Lower lobe of right lung (tissue), 2 donors: ENCODE measurements around the gene PRKAG3. TPM values are rescaled to one million over a fixed set of nuclear protein-coding genes. Genes with fewer than 3 reads are reported as not detected.

Experiments
- ATAC-seq, 2 donors: fragments of 200-7000 bp; cut with Tn5 transposase; one replicate each; pipeline ENCODE4 v1.9.1; 2020 to 2022; ENCODE audit warnings: mild to moderate bottlenecking in 2 of 2, moderate library complexity in 2 of 2
- DNase-seq: peaks from one replicate; pipeline ENCODE4 v3.0.0-alpha.2; 2020
- H3K27ac ChIP-seq: fragments of 200-600 bp; one replicate; pipeline ENCODE4 v1.8.0; 2022
- H3K27me3 ChIP-seq: fragments of 200-600 bp; one replicate; pipeline ENCODE4 v1.8.0; 2022; ENCODE audit warnings: low read depth
- H3K36me3 ChIP-seq: fragments of 200-600 bp; one replicate; pipeline ENCODE4 v1.8.0; 2022; ENCODE audit warnings: mild to moderate bottlenecking
- H3K4me1 ChIP-seq: fragments of 200-600 bp; one replicate; pipeline ENCODE4 v1.8.0; 2022
- H3K4me3 ChIP-seq: fragments of 200-600 bp; one replicate; pipeline ENCODE4 v1.8.0; 2022; ENCODE audit warnings: mild to moderate bottlenecking
- H3K9me3 ChIP-seq: fragments of 200-600 bp; one replicate; pipeline ENCODE4 v1.8.0; 2022
- intact Hi-C: fragments of 100-400 bp; cut with DNase I; formaldehyde crosslinking; loops from one replicate; pipeline ENCODE4 v1.11.0; 2022
- total RNA-seq: library from RNA; stranded (reverse); fragmentation: NEBNext Ultra II Directional; extraction: Animal tissue kit (Norgen Biotek cat#: 25700); gene quantifications from one replicate; pipeline ENCODE4 v1.2.1, GENCODE V29; 2021
- TF ChIP-seq, protein P1 (sequence below): fragments of 200-600 bp; IDR thresholded peaks from one replicate; pipeline ENCODE4 v1.8.0; 2022; ENCODE audit warnings: antibody characterized with exemption, mild to moderate bottlenecking
- donor health status: DM: no; HTN: yes; CAD: no; lungs with severe emphysema.

PRKAG3 gene
- total RNA-seq, 1 donor from 2014 or later: not detected

DNA sequence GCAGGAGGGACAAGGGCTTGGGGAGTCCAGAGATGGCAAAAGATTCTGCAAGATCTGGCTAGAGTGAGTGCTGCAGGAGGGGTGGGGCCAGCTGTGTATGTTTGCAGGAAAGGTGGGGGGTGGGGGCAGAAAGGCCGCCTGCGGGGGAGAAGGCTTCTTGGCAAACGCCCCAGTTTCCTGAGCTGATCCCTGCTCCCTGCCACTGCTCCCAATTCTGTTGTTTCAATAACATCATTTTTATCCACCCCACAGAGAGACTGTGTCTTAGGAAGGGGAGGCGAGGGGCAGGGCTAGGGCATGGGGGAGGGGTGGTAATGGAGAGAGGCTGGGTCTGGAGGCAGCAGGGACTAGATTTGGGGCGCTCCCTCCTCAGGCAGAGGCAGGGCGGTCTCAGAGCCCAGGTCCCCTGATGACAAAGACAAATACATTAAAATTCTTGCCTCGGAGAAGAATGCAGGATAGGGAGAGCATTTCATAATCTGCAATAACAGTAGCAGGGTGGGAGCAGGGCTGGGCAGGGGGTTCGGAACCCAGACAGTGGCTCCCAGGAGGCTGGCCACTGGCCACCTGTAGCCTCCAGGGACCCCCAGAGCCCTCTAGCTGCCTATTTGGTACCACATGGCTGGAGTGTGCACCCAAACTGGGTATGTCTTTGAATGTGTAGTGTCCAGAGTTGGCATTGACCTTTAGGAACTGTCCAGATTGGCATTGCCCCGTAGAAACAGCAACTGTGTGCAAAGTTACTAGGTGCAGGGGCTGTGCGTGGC lies 26.0 kb upstream of the PRKAG3 start:
- intact Hi-C loops: no loop called here
- DNase-seq: no peak
- ATAC-seq: no peak
- TF ChIP-seq, protein P1, sequence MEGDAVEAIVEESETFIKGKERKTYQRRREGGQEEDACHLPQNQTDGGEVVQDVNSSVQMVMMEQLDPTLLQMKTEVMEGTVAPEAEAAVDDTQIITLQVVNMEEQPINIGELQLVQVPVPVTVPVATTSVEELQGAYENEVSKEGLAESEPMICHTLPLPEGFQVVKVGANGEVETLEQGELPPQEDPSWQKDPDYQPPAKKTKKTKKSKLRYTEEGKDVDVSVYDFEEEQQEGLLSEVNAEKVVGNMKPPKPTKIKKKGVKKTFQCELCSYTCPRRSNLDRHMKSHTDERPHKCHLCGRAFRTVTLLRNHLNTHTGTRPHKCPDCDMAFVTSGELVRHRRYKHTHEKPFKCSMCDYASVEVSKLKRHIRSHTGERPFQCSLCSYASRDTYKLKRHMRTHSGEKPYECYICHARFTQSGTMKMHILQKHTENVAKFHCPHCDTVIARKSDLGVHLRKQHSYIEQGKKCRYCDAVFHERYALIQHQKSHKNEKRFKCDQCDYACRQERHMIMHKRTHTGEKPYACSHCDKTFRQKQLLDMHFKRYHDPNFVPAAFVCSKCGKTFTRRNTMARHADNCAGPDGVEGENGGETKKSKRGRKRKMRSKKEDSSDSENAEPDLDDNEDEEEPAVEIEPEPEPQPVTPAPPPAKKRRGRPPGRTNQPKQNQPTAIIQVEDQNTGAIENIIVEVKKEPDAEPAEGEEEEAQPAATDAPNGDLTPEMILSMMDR: no peak
- Histone ChIP-seq H3K9me3 (no peaks in the 10 kb centered on the region), H3K36me3 (no peaks in the 10 kb centered on the region), H3K27ac (no peak overlapping the region), H3K4me3 (no peak overlapping the region), H3K27me3 (peaks cover 74% of the 10 kb centered on the region), H3K4me1 (peaks cover 16% of the 10 kb centered on the region)

DNA sequence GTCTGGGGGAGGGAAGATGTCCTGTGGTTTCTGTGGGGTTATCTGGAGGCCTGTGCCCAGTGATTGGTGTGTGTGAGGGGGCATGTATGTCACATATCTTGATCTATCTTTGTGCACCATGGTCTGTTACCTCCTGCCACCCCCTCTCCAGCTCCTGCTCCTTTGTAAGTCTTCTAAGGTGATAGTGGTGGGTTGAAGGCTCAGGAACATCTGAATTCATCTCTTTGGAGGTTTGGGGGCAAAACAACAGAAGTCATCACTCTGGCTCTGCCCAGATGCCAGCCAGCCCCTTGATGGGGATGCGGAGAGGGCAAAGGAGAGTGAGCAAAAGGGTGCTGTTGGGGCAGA lies 25.3 kb upstream of the PRKAG3 start:
- ATAC-seq: no peak
- TF ChIP-seq, protein P1: no peak
- H3K27ac ChIP-seq: no peak overlapping the region
- intact Hi-C loops: no loop called here
- no peaks in the 10 kb centered on the region for H3K9me3 ChIP-seq
- H3K27me3 ChIP-seq: peaks cover 73% of the 10 kb centered on the region
- peaks cover 16% of the 10 kb centered on the region for H3K4me1 ChIP-seq
- H3K4me3 ChIP-seq: no peak overlapping the region
- H3K36me3 ChIP-seq: no peaks in the 10 kb centered on the region
- DNase-seq: no peak

DNA sequence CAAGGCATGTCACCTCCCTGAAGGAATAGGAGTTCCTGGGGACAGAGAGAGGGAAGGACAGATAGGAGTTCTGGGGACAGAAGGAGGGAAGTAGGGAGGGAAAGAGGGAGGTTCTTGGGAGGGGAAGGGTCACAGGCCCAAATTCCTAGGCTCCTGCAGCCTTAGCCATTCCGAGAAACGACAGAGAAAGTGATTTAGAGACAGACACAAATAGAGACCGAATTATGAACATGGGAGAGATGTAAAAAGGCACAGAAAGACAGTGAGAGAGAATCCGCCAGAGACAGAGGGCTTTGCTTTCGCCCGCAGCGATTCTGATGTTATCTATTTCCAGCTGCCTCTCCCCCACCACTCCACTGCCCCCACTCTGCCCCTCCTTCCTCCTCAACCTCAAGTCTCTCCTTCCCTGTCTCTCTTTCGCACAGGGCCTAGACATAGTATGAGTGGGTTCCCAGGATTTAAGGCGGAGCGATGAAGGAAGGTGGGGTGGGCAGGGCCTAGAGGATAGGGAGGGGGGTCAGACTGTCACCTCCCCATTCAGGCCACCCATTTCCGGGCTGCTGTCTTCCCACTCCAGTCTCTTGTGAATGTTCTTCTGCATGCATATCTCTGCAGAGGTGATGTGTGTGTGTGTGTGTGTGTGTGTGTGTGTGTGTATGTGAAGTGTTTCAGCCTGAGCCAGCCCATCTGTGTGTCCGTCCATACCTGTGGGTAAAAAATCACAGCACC lies 24.7 kb upstream of the PRKAG3 start:
- DNase-seq: no peak
- TF ChIP-seq, protein P1: no peak
- Histone ChIP-seq H3K4me1 (peaks cover 15% of the 10 kb centered on the region), H3K9me3 (no peaks in the 10 kb centered on the region), H3K4me3 (no peak overlapping the region), H3K27ac (no peak overlapping the region), H3K36me3 (no peaks in the 10 kb centered on the region), H3K27me3 (peaks cover 73% of the 10 kb centered on the region)
- intact Hi-C loops: no loop called here
- no peak for ATAC-seq

DNA sequence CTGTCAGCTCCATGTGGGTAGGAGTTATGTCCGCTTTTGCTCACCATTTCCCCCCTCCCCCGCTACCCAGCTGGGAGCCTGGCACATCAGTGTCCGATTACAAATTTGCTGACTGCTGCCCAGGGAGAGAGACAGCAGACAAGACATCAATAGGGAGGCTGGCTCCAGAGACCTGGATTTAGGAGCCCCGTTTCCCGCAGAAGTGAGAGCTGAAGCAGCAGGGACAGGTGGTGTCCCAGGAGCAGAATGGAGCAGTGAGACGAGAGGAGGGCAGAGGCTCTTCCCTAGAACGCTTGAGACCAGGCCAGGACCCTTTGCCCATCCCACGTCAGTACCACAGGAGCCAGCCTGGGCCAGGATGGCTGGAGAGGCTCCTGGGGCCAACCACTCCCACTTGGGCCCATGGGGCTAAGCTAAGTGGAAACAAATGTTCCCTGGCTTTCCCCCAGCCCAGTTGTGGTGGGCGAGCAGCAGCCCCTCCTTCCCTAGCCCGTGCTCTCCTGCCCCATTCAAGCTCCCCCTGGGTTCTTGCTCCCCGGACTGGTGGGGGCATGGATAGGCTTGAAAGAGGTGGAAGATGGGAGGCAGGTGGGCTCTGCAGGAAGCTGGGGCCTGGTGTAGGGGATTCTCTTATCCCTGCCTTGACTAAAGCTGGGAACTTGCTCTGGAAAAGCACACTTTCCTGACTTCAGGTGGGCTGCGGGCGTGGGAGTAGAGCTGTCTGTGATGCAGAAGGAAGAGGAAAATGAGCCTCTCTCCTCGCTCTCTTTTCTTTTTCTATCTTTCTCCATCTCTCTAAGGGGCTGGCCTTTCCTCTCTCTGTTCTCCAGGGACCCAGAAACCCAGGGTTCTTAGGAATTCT lies 23.9 kb upstream of the PRKAG3 start:
- H3K27ac ChIP-seq: no peak overlapping the region
- TF ChIP-seq, protein P1: no peak
- H3K9me3 ChIP-seq: no peaks in the 10 kb centered on the region
- DNase-seq (no peak), ATAC-seq (no peak)
- H3K4me3 ChIP-seq: no peak overlapping the region
- peaks cover 73% of the 10 kb centered on the region for H3K27me3 ChIP-seq
- intact Hi-C loops: no loop called here
- peaks cover 7% of the 10 kb centered on the region for H3K4me1 ChIP-seq
- H3K36me3 ChIP-seq: no peaks in the 10 kb centered on the region

DNA sequence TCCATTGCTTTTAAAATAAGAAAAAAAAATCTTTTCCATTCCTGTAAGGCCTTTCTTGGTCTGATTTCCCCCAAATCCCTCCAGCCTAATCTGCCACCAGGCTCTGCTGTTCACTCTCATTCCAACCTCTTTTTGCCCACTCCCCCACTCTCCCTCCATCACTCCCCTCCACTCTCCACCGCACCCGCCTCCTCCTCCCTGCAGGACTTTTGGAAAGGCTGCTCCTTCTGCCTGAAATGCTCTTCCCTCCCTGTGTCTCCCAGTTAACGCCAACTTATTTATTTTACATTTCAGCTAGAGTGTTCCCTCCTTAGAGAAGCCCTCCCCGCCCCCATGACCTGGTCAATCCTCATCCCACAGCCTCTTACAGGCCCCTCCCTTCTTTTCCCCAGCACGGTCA lies 23.3 kb upstream of the PRKAG3 start:
- no peak overlapping the region for H3K27ac ChIP-seq
- intact Hi-C loops: no loop called here
- DNase-seq (no peak), ATAC-seq (no peak)
- H3K4me1 ChIP-seq: peaks cover under 1% of the 10 kb centered on the region
- H3K9me3 ChIP-seq: no peaks in the 10 kb centered on the region
- H3K27me3 ChIP-seq: peaks cover 73% of the 10 kb centered on the region
- TF ChIP-seq, protein P1: no peak
- no peak overlapping the region for H3K4me3 ChIP-seq
- H3K36me3 ChIP-seq: no peaks in the 10 kb centered on the region
